WTC11 (cell line): ENCODE data around the gene POMGNT1. TPM values are rescaled to one million over a fixed set of nuclear protein-coding genes. Genes with fewer than 3 reads are reported as not detected.
"Not testable (repeated sequence)": the region's sequence is repeated elsewhere in the genome, so short reads cannot be mapped to it uniquely, and the experiment has no call there.

Source experiments
- ATAC-seq: fragments of 200-7000 bp; cut with Tn5 transposase; 2 replicates; pipeline ENCODE4 v1.10.0; 2021; ENCODE audit warnings: mild to moderate bottlenecking, moderate library complexity
- CTCF ChIA-PET: fragments of 300-600 bp; sonication (Branson Sonifier 250); formaldehyde crosslinking; loops from one replicate; lab custom pipeline; 2021; ENCODE audit warnings: antibody characterized with exemption; lab: Charles Lee
- POLR2A ChIA-PET: fragments of 350-600 bp; sonication (Branson Sonifier 250); formaldehyde crosslinking; loops from one replicate; lab custom pipeline; 2021; ENCODE audit warnings: antibody characterized with exemption; lab: Charles Lee
- DNase-seq: peaks from one replicate; pipeline ENCODE4 v3.0.0; 2021; ENCODE audit warnings: low spot score
- H3K27ac Mint-ChIP-seq: 2 replicates; pipeline ENCODE4 v1.8.0; 2021; ENCODE audit warnings: mixed read lengths
- H3K27me3 Mint-ChIP-seq: 2 replicates; pipeline ENCODE4 v1.8.0; 2021; ENCODE audit warnings: low read depth, mild to moderate bottlenecking, moderate library complexity, mixed read lengths
- H3K36me3 Mint-ChIP-seq: 2 replicates; pipeline ENCODE4 v1.8.0; 2021; ENCODE audit warnings: mixed read lengths
- H3K4me1 Mint-ChIP-seq: 2 replicates; pipeline ENCODE4 v1.8.0; 2022; ENCODE audit warnings: mixed read lengths
- H3K4me3 Mint-ChIP-seq: 2 replicates; pipeline ENCODE4 v1.8.0; 2021; ENCODE audit warnings: mild to moderate bottlenecking, moderate library complexity, mixed read lengths
- H3K9me3 Mint-ChIP-seq: 2 replicates; pipeline ENCODE4 v1.8.0; 2021; ENCODE audit warnings: mixed read lengths
- ATF6 ChIP-seq: sonication (generic); formaldehyde crosslinking; IDR thresholded peaks from 2 replicates; pipeline ENCODE4 v1.8.1; 2023; ENCODE audit warnings: mild to moderate bottlenecking, missing genetic modification reagents
- CREB1 ChIP-seq: sonication (generic); formaldehyde crosslinking; IDR thresholded peaks from 2 replicates; pipeline ENCODE4 v1.8.0; 2023; ENCODE audit warnings: mild to moderate bottlenecking, missing genetic modification reagents
- E2F1 ChIP-seq: sonication (generic); formaldehyde crosslinking; IDR thresholded peaks from 2 replicates; pipeline ENCODE4 v1.8.0; 2022; ENCODE audit warnings: mild to moderate bottlenecking, missing genetic modification reagents
- E2F4 ChIP-seq: sonication (generic); formaldehyde crosslinking; IDR thresholded peaks from 2 replicates; pipeline ENCODE4 v1.8.1; 2022; ENCODE audit warnings: low read depth, mild to moderate bottlenecking, moderate library complexity, missing genetic modification reagents, borderline replicate concordance
- ETV6 ChIP-seq: sonication (generic); formaldehyde crosslinking; IDR thresholded peaks from 2 replicates; pipeline ENCODE4 v1.8.1; 2022; ENCODE audit warnings: mild to moderate bottlenecking, missing genetic modification reagents
- HMGA2 ChIP-seq: fragments of 250-450 bp; sonication (Bioruptor Pico); IDR thresholded peaks from 2 replicates; pipeline ENCODE4 v1.4.0; 2021; ENCODE audit warnings: mild to moderate bottlenecking, moderate library complexity
- JAZF1 ChIP-seq: fragments of 250-450 bp; sonication (Bioruptor Pico); IDR thresholded peaks from 2 replicates; pipeline ENCODE4 v1.9.0; 2021; ENCODE audit warnings: moderate library complexity, mild to moderate bottlenecking, inconsistent platforms
- JUN ChIP-seq: sonication (generic); formaldehyde crosslinking; IDR thresholded peaks from 2 replicates; pipeline ENCODE4 v1.8.0; 2023; ENCODE audit warnings: mild to moderate bottlenecking, missing genetic modification reagents
- MYBL2 ChIP-seq: sonication (generic); formaldehyde crosslinking; IDR thresholded peaks from 2 replicates; pipeline ENCODE4 v1.8.1; 2023; ENCODE audit warnings: mild to moderate bottlenecking, moderate library complexity, missing genetic modification reagents
- NFE2L1 ChIP-seq: sonication (generic); formaldehyde crosslinking; IDR thresholded peaks from 2 replicates; pipeline ENCODE4 v1.8.1; 2023; ENCODE audit warnings: missing genetic modification reagents
- NFYB ChIP-seq: sonication (generic); formaldehyde crosslinking; conservative IDR thresholded peaks from 2 replicates; pipeline ENCODE4 v1.8.0; 2022; ENCODE audit warnings: low read depth, missing genetic modification reagents
- NR1H2 ChIP-seq: sonication (generic); formaldehyde crosslinking; IDR thresholded peaks from 2 replicates; pipeline ENCODE4 v1.9.0; 2021; ENCODE audit warnings: mild to moderate bottlenecking, moderate library complexity, missing genetic modification reagents
- NR2C2 ChIP-seq: sonication (generic); formaldehyde crosslinking; IDR thresholded peaks from 2 replicates; pipeline ENCODE4 v1.8.0; 2022; ENCODE audit warnings: mild to moderate bottlenecking, missing genetic modification reagents
- PRDM15 ChIP-seq: sonication (generic); formaldehyde crosslinking; IDR thresholded peaks from 2 replicates; pipeline ENCODE4 v1.8.0; 2022; ENCODE audit warnings: missing genetic modification reagents
- TEAD1 ChIP-seq: sonication (generic); formaldehyde crosslinking; IDR thresholded peaks from 2 replicates; pipeline ENCODE4 v1.8.0; 2022; ENCODE audit warnings: mild to moderate bottlenecking, missing genetic modification reagents
- ZNF671 ChIP-seq: fragments of 250-450 bp; sonication (Bioruptor Pico); IDR thresholded peaks from 2 replicates; pipeline ENCODE4 v1.8.0; 2021; ENCODE audit warnings: mild to moderate bottlenecking
- total RNA-seq: library from RNA; stranded (reverse); gene quantifications from 3 replicates; pipeline ENCODE4 v1.2.3, GENCODE V29; 2021
- TF ChIP-seq, protein P1 (sequence below): sonication (generic); formaldehyde crosslinking; IDR thresholded peaks from 2 replicates; pipeline ENCODE4 v1.8.0; 2022; ENCODE audit warnings: mild to moderate bottlenecking, missing genetic modification reagents

The POMGNT1 gene
- total RNA-seq, 1 experiment from 2014 or later, result 42.5 TPM

DNA sequence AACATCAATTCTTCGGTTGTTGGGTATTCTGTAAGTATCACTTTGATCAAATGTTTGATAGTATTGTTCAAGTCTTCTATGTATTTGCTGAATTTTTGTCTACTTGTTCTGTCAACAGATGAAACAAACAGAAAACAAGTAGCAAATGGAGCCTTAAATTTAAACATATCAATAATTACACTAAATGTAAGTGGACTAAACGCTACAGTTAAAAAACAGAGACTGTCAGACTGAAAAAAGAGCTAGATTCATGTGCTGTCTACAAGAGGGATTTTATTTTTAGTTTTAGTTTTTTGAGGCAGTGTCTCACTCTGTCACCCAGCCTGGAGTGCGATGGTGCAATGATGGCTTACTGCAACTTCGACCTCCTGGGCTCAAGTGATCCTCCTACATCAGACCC is 38.6 kb upstream of the POMGNT1 start:
- TF ChIP-seq NFYB (CRISPR knock-in tag) (no peak), HMGA2 (CRISPR knock-in tag) (no peak), MYBL2 (CRISPR knock-in tag) (no peak), NFE2L1 (no peak), NR2C2 (CRISPR knock-in tag) (no peak), TEAD1 (CRISPR knock-in tag) (no peak), NR1H2 (CRISPR knock-in tag) (no peak), CREB1 (CRISPR knock-in tag) (no peak), PRDM15 (CRISPR knock-in tag) (no peak)
- TF ChIP-seq, protein P1, sequence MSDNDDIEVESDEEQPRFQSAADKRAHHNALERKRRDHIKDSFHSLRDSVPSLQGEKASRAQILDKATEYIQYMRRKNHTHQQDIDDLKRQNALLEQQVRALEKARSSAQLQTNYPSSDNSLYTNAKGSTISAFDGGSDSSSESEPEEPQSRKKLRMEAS (CRISPR knock-in tag), result no peak
- ChIA-PET CTCF (interaction anchor here (1.4 kb wide), 1 partner anchor 8 kb away, joined by 4 read pairs; no protein-coding TSS in a partner anchor), POLR2A (no interaction called here)
- Mint-ChIP-seq H3K9me3 (peaks cover 30% of the 10 kb centered on the region), H3K27me3 (peaks cover 15% of the 10 kb centered on the region; the same call in 1 of the 2 replicates), H3K4me3 (no peak overlapping the region), H3K4me1 (no peaks in the 10 kb centered on the region), H3K27ac (no peak overlapping the region), H3K36me3 (peaks cover 23% of the 10 kb centered on the region)
- DNase-seq, result no peak
- ATAC-seq, result no peak

- ATAC-seq, H3K4me3 Mint-ChIP-seq, H3K27me3 Mint-ChIP-seq, H3K9me3 Mint-ChIP-seq, H3K4me1 Mint-ChIP-seq, DNase-seq, H3K27ac Mint-ChIP-seq, POLR2A ChIA-PET, H3K36me3 Mint-ChIP-seq: not testable (repeated sequence)
- CTCF ChIA-PET, result interaction anchor here (0.6 to 5.4 kb wide), 4 partner anchors 7 to 125 kb away, joined by 3 to 47 read pairs (median 8); no protein-coding TSS in a partner anchor
These were observed 33.0 kb upstream of the POMGNT1 start for GRCh38 chr1:46231231-46231630.

- ChIA-PET POLR2A (interaction anchor here (0.7 to 1.8 kb wide), 2 partner anchors 20 to 22 kb away, joined by 3 to 5 read pairs; partner anchors contain the start of gene RAD54L), CTCF (interaction anchor here (0.7 to 6.6 kb wide), 9 partner anchors 9 to 189 kb away, joined by 3 to 67 read pairs (median 4); partner anchors contain the start of genes LURAP1 and POMGNT1)
- no peak for TF ChIP-seq NR1H2 (CRISPR knock-in tag)
- TF ChIP-seq JAZF1 (CRISPR knock-in tag), result no peak
- TF ChIP-seq, protein P1 (CRISPR knock-in tag), result no peak
- TF ChIP-seq E2F1 (CRISPR knock-in tag), result no peak
- no peak for TF ChIP-seq JUN
- TF ChIP-seq E2F4, result no peak
- TF ChIP-seq ETV6 (CRISPR knock-in tag), result no peak
- no peak for TF ChIP-seq ATF6 (CRISPR knock-in tag)
- no peak for TF ChIP-seq ZNF671 (CRISPR knock-in tag)
- no peaks in the 10 kb centered on the region for H3K27me3 Mint-ChIP-seq
- no peak overlapping the region for H3K4me3 Mint-ChIP-seq
- H3K27ac Mint-ChIP-seq, result no peak overlapping the region
- no peak for DNase-seq
- peaks cover 33% of the 10 kb centered on the region for H3K4me1 Mint-ChIP-seq
- ATAC-seq, result no peak
- H3K36me3 Mint-ChIP-seq, result no peaks in the 10 kb centered on the region
- no peaks in the 10 kb centered on the region for H3K9me3 Mint-ChIP-seq
These were observed 26.7 kb upstream of the POMGNT1 start for GRCh38 chr1:46224966-46225365.
